IPS DF 4.7 (cell line): Measurements from ENCODE around the gene IDI2.
A peak's percentile ranks its signal among the peaks of the same experiment; 100 is the strongest.

Source experiments
- DNase-seq: peaks from one replicate; pipeline ENCODE4 v3.0.0-alpha.2; 2013; ENCODE audit warnings: low spot score; ENCODE audit errors: extremely low read depth

IDI2 gene

GRCh38 chr10:1009071-1009494, 16.6 kb downstream of the IDI2 start:
- no peak for DNase-seq

GRCh38 chr10:1007583-1007982, 18.1 kb downstream of the IDI2 start:
- DNase-seq, result no peak

- DNase-seq, result no peak
Measured at GRCh38 chr10:1006573-1006972, 19.1 kb downstream of the IDI2 start.

- DNase-seq, result no peak
Measured at GRCh38 chr10:1003884-1004670, 21.6 kb downstream of the IDI2 start.

GRCh38 chr10:1002425-1003006, 23.1 kb downstream of the IDI2 start:
- no peak for DNase-seq

GRCh38 chr10:997266-998022, 28.2 kb downstream of the IDI2 start:
- no peak for DNase-seq

GRCh38 chr10:996031-996430, 29.6 kb downstream of the IDI2 start:
- DNase-seq, result no peak

- DNase-seq, result no peak
Measured at GRCh38 chr10:995559-995926, 30.1 kb downstream of the IDI2 start.

GRCh38 chr10:994836-995558, 30.7 kb downstream of the IDI2 start:
- DNase-seq, result no peak

GRCh38 chr10:992871-993270, 32.8 kb downstream of the IDI2 start:
- no peak for DNase-seq

- DNase-seq, result no peak
Measured at GRCh38 chr10:992467-992866, 33.2 kb downstream of the IDI2 start.

GRCh38 chr10:990808-991207, 34.9 kb downstream of the IDI2 start:
- no peak for DNase-seq

GRCh38 chr10:988667-989545, 36.8 kb downstream of the IDI2 start:
- DNase-seq, result no peak

GRCh38 chr10:987870-988666, 37.6 kb downstream of the IDI2 start, which contains the start of gene GTPBP4:
GTPBP4 (plus strand) TSS chr10:988434; CDS start chr10:988480, 46 bp downstream.
- DNase-seq, result peak; percentile 91

- no peak for DNase-seq
Measured at GRCh38 chr10:987620-987869, 38.1 kb downstream of the IDI2 start.

- DNase-seq, result no peak
Measured at GRCh38 chr10:986881-987619, 38.6 kb downstream of the IDI2 start.

- no peak for DNase-seq
Measured at GRCh38 chr10:986137-986825, 39.4 kb downstream of the IDI2 start.

- no peak for DNase-seq
Measured at GRCh38 chr10:985361-985760, 40.3 kb downstream of the IDI2 start.
